ENCODE measurements around the gene RNF144A. TPM values are rescaled to one million over a fixed set of nuclear protein-coding genes. Genes with fewer than 3 reads are reported as not detected.
A peak's percentile ranks its signal among the peaks of the same experiment; 100 is the strongest.

Gene RNF144A
- total RNA-seq, 2 donors from 2014 or later: 17.2 to 66.1 TPM

GRCh38 chr2:7017671-7018281 is 100.6 kb downstream of the RNF144A start:
- H3K27ac Mint-ChIP-seq: no peak overlapping the region
- DNase-seq (ENCODE audit: low spot score): no peak
- no peaks in the 10 kb centered on the region for H3K9me3 Mint-ChIP-seq
- peaks cover 15 to 22% of the 10 kb centered on the region in 2 donors for H3K4me1 Mint-ChIP-seq (ENCODE audit: low read depth in 2 of 2)
- peak in 1 of 2 donors; percentile 24 for ATAC-seq
- no peak overlapping the region for H3K4me3 Mint-ChIP-seq
- peaks cover 12% of the 10 kb centered on the region for H3K36me3 Mint-ChIP-seq
- no peaks in the 10 kb centered on the region for H3K27me3 Mint-ChIP-seq

DNA sequence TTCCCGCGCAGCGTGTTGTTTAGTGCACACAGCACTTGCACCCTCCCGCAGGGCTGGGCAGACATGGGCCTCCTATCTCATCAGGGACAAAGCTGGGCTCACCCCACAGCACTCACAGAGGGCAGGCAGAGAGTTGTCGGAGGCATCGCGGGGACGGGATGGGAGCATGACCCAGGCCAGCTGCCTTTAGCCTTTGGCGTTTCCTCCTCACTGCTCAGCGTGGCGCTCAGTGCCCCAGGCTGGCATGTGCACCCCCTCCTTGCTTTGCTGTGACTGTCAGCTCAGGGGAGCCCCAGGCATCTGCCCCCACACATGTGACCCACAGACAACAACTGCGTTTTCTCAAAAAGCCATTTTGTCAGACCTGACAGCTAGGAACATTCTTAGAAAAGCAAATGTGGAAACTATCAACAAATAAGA is 101.1 kb downstream of the RNF144A start:
- Mint-ChIP-seq H3K4me1 (ENCODE audit: low read depth in 2 of 2) (peaks cover 16 to 18% of the 10 kb centered on the region in 2 donors), H3K36me3 (peaks cover 17% of the 10 kb centered on the region), H3K4me3 (no peak overlapping the region), H3K27me3 (no peaks in the 10 kb centered on the region), H3K9me3 (no peaks in the 10 kb centered on the region), H3K27ac (no peak overlapping the region)
- ATAC-seq (no peak), DNase-seq (ENCODE audit: low spot score) (no peak)

DNA sequence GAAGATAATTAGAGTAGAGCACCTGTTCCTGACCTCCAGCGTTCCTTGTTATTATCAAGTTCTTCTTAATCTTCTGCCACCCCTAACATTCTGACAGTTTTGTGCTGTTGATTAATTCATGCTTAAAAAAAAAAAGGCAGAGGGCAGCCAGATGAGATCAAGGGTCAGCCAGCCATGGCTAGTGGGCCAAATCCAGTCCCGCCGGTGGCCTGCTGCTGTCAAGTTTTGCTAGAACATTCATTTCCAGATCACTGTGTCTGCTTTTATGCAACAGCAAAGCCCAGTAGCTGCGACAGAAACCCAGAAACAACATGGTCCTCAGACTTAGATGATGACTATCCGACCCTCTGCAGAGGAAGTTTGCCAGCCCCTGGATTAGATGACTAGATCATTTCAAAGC is 101.6 kb downstream of the RNF144A start:
- ATAC-seq: no peak
- no peaks in the 10 kb centered on the region for H3K9me3 Mint-ChIP-seq
- H3K4me1 Mint-ChIP-seq (ENCODE audit: low read depth in 2 of 2): peaks cover 12 to 14% of the 10 kb centered on the region in 2 donors
- H3K36me3 Mint-ChIP-seq: peaks cover 21% of the 10 kb centered on the region
- no peak for DNase-seq (ENCODE audit: low spot score)
- H3K27me3 Mint-ChIP-seq: no peaks in the 10 kb centered on the region
- H3K4me3 Mint-ChIP-seq: no peak overlapping the region
- no peak overlapping the region for H3K27ac Mint-ChIP-seq

GRCh38 chr2:7019191-7019590 is 102.0 kb downstream of the RNF144A start:
- Mint-ChIP-seq H3K9me3 (no peaks in the 10 kb centered on the region), H3K4me1 (ENCODE audit: low read depth in 2 of 2) (peaks cover 7 to 10% of the 10 kb centered on the region in 2 donors), H3K27ac (no peak overlapping the region), H3K27me3 (no peaks in the 10 kb centered on the region), H3K36me3 (peaks cover 21% of the 10 kb centered on the region), H3K4me3 (no peak overlapping the region)
- DNase-seq (ENCODE audit: low spot score) (no peak), ATAC-seq (no peak)

GRCh38 chr2:7020059-7020458 is 102.8 kb downstream of the RNF144A start:
- Mint-ChIP-seq H3K36me3 (peaks cover 21% of the 10 kb centered on the region), H3K4me1 (ENCODE audit: low read depth in 2 of 2) (peaks cover 0 to 3% of the 10 kb centered on the region in 2 donors), H3K4me3 (no peak overlapping the region), H3K27ac (no peak overlapping the region), H3K27me3 (no peaks in the 10 kb centered on the region), H3K9me3 (no peaks in the 10 kb centered on the region)
- ATAC-seq (no peak), DNase-seq (ENCODE audit: low spot score) (no peak)

DNA sequence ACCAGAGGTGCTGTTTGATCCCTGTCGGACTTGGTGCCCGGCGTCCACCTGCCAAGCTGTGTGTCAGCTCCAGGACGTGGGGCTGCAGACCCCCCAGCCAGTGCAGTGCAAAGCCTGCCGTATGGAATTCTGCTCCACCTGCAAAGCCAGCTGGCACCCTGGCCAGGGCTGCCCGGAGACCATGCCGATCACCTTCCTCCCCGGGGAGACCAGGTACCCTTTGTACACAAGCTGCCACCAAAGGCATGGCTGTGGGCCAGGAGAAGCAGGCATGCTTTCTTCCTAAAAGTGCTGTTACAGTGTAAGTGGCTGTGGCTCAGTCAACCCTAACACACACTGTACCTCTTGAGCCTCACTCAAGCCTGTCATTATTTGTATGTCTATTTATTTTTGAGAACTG is 103.3 kb downstream of the RNF144A start:
- Mint-ChIP-seq H3K9me3 (no peaks in the 10 kb centered on the region), H3K4me3 (no peak overlapping the region), H3K36me3 (peaks cover 21% of the 10 kb centered on the region), H3K4me1 (ENCODE audit: low read depth in 2 of 2) (peaks cover 0 to 3% of the 10 kb centered on the region in 2 donors), H3K27ac (no peak overlapping the region), H3K27me3 (no peaks in the 10 kb centered on the region)
- DNase-seq (ENCODE audit: low spot score): no peak
- ATAC-seq: peak in 1 of 2 donors; percentile 31

DNA sequence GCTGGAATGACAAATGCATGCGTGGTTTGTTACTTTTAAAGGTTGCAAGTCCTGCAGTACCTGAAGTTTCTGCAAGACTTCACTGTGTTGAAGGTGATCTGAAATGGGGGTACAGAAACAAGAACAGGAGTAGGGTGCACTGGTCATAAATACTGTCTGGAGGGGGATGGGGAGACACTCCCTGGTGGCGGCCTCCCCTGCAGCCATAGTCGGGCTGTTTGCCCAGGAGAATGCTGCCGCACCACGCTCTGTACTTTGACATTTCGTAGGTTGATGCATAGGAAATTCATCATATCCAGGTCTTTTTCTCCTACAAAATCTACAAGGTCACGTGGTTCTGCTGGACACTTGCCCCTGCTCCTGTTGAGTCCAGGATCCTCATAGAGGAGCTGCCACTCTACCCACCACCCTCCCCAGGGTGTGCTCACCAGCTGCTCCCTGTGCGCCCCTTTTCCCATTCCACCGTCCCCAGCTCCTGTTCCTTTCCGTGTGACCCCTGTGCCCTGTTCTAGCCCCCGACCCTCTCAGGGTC is 103.8 kb downstream of the RNF144A start:
- Mint-ChIP-seq H3K4me3 (no peak overlapping the region), H3K27ac (no peak overlapping the region), H3K36me3 (peaks cover 21% of the 10 kb centered on the region), H3K4me1 (ENCODE audit: low read depth in 2 of 2) (peaks cover 0 to 3% of the 10 kb centered on the region in 2 donors), H3K27me3 (no peaks in the 10 kb centered on the region), H3K9me3 (no peaks in the 10 kb centered on the region)
- DNase-seq (ENCODE audit: low spot score) (no peak), ATAC-seq (peak in 1 of 2 donors; percentile 11)

- H3K27ac Mint-ChIP-seq: no peak overlapping the region
- H3K36me3 Mint-ChIP-seq: peaks cover 28% of the 10 kb centered on the region
- peaks cover 0 to 3% of the 10 kb centered on the region in 2 donors for H3K4me1 Mint-ChIP-seq (ENCODE audit: low read depth in 2 of 2)
- no peaks in the 10 kb centered on the region for H3K27me3 Mint-ChIP-seq
- ATAC-seq: no peak
- no peak for DNase-seq (ENCODE audit: low spot score)
- H3K9me3 Mint-ChIP-seq: no peaks in the 10 kb centered on the region
- H3K4me3 Mint-ChIP-seq: no peak overlapping the region
These were observed 105.5 kb downstream of the RNF144A start for GRCh38 chr2:7022492-7023385.

GRCh38 chr2:7023542-7023941 is 106.3 kb downstream of the RNF144A start:
- Mint-ChIP-seq H3K4me1 (ENCODE audit: low read depth in 2 of 2) (peaks cover 0 to 3% of the 10 kb centered on the region in 2 donors), H3K36me3 (peaks cover 28% of the 10 kb centered on the region), H3K9me3 (no peaks in the 10 kb centered on the region), H3K27ac (no peak overlapping the region), H3K27me3 (no peaks in the 10 kb centered on the region), H3K4me3 (no peak overlapping the region)
- DNase-seq (ENCODE audit: low spot score) (no peak), ATAC-seq (no peak)

DNA sequence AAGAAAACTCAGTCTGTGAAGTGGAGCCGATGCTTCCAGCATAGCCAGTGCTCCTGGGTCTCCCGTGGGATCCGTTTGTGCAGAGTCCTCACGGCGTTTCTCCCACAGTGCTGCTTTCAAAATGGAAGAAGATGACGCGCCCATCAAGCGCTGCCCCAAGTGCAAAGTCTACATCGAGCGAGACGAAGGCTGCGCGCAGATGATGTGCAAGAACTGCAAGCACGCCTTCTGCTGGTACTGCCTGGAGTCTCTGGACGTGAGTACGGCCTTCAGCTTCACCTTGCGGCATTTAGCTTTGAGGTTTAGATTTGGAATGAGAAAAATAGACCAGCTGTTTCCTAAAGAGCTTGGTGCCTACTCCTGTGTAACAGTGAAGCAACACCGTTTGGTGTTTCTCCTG is 107.0 kb downstream of the RNF144A start:
- ATAC-seq (no peak), DNase-seq (ENCODE audit: low spot score) (no peak)
- Mint-ChIP-seq H3K27me3 (no peaks in the 10 kb centered on the region), H3K4me1 (ENCODE audit: low read depth in 2 of 2) (peaks cover 0 to 3% of the 10 kb centered on the region in 2 donors), H3K27ac (no peak overlapping the region), H3K36me3 (peaks cover 28% of the 10 kb centered on the region), H3K9me3 (no peaks in the 10 kb centered on the region), H3K4me3 (no peak overlapping the region)

DNA sequence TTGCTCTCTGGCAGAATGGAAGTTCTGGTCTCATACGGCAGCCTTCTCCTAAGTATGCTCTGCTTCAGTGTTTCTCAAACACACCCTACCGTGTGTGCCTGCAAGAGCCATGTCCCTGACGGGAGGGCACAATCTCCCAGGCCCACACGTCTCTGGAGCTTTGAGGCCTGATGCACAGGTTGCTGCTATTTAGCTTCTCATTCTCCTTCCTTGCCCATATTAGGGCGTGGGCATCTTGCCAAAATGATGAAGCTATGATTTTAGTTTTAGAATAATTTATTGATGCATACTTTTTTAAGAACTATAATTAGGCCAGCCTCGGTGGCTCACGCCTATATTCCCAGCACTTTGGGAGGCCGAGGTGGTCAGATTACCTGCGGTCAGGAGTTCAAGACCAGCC is 107.9 kb downstream of the RNF144A start:
- Mint-ChIP-seq H3K36me3 (peaks cover 29% of the 10 kb centered on the region), H3K4me3 (no peak overlapping the region), H3K4me1 (ENCODE audit: low read depth in 2 of 2) (peaks cover 0 to 3% of the 10 kb centered on the region in 2 donors), H3K9me3 (no peaks in the 10 kb centered on the region), H3K27ac (no peak overlapping the region), H3K27me3 (no peaks in the 10 kb centered on the region)
- ATAC-seq (no peak), DNase-seq (ENCODE audit: low spot score) (no peak)

- H3K9me3 Mint-ChIP-seq: no peaks in the 10 kb centered on the region
- H3K36me3 Mint-ChIP-seq: peaks cover 28% of the 10 kb centered on the region
- no peak for ATAC-seq
- H3K4me1 Mint-ChIP-seq (ENCODE audit: low read depth in 2 of 2): peaks cover 6 to 7% of the 10 kb centered on the region in 2 donors
- peak overlapping the region in 1 of 2 donors; percentile 37 for H3K27ac Mint-ChIP-seq
- no peaks in the 10 kb centered on the region for H3K27me3 Mint-ChIP-seq
- no peak for DNase-seq (ENCODE audit: low spot score)
- no peak overlapping the region for H3K4me3 Mint-ChIP-seq
These were observed 109.5 kb downstream of the RNF144A start for GRCh38 chr2:7026742-7027141.

GRCh38 chr2:7027411-7027810 is 110.2 kb downstream of the RNF144A start:
- Mint-ChIP-seq H3K4me3 (no peak overlapping the region), H3K36me3 (peaks cover 25% of the 10 kb centered on the region), H3K9me3 (no peaks in the 10 kb centered on the region), H3K27me3 (no peaks in the 10 kb centered on the region), H3K27ac (no peak overlapping the region), H3K4me1 (ENCODE audit: low read depth in 2 of 2) (peaks cover 6 to 7% of the 10 kb centered on the region in 2 donors)
- ATAC-seq: no peak
- no peak for DNase-seq (ENCODE audit: low spot score)

Data from natural killer cell treated with Interleukin-12 subunit alpha and Interleukin-12 subunit beta and Interleukin-15 and Interleukin-18, amount 100 ng/mL, for 72 hours (primary cell).